ENCODE results near the gene EEF1AKMT1.
A peak's percentile ranks its signal among the peaks of the same experiment; 100 is the strongest.

The EEF1AKMT1 gene

DNA sequence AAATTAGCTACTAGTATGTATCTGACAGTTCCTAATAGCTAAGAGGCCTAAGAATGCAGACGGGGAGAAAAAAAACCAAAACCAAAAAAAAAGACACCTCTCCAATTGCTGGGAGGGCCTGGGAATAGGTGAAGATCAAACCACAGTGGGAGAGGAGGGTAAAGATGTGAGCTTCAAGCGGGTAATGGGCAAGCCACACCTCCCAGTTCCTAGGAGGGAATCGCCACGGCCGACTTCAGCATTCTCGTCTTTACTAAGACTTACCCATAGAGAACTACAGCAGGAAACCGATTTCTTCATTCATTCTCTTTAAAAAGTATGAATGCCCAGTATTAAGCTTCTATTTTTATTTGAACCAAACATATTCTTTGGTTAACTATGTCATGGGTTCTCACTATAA is 5.6 kb upstream of the EEF1AKMT1 start:
- Histone ChIP-seq H3K4me1 (ENCODE audit: control insufficient read depth, insufficient read depth, low read length) (no peaks in the 10 kb centered on the region), H3K4me3 (ENCODE audit: insufficient read depth, low read depth, low read length) (no peak overlapping the region), H3K36me3 (ENCODE audit: control insufficient read depth, insufficient read depth, low read length) (no peaks in the 10 kb centered on the region), H3K27ac (ENCODE audit: insufficient read depth, low read depth, low read length, poor library complexity, severe bottlenecking) (no peak overlapping the region), H3K27me3 (ENCODE audit: control insufficient read depth, insufficient read depth, low read length, poor library complexity, severe bottlenecking) (no peaks in the 10 kb centered on the region), H3K9me3 (ENCODE audit: control insufficient read depth, low read length) (no peaks in the 10 kb centered on the region)
- WGBS, 2 experiments, result 82 to 92% methylated on average over 6 to 7 of the region's 7 CpGs

DNA sequence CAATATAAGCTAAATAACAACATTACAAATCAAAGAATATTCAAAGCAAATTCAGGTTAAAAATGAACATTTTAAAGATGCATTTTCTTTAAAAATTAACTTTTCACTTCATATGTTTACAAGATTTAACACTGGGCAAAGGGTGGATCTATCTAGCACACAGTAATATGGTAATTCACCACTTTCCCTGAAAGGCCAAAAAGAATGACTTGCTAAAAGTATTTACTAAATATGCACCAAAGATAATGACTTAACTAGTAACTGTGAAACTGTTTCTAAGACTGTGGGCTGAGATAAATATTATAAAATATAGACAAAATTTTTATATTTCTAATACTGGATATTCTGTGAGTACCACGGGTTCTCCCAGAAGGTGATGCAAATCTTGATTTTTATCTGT is 4.5 kb upstream of the EEF1AKMT1 start:
- H3K27me3 ChIP-seq (ENCODE audit: control insufficient read depth, insufficient read depth, low read length, poor library complexity, severe bottlenecking), result no peaks in the 10 kb centered on the region
- H3K4me3 ChIP-seq (ENCODE audit: insufficient read depth, low read depth, low read length), result no peak overlapping the region
- no peaks in the 10 kb centered on the region for H3K9me3 ChIP-seq (ENCODE audit: control insufficient read depth, low read length)
- no CpG with 5 or more reads among the region's 1 CpG for WGBS, 2 experiments
- H3K4me1 ChIP-seq (ENCODE audit: control insufficient read depth, insufficient read depth, low read length), result no peaks in the 10 kb centered on the region
- no peak overlapping the region for H3K27ac ChIP-seq (ENCODE audit: insufficient read depth, low read depth, low read length, poor library complexity, severe bottlenecking)
- H3K36me3 ChIP-seq (ENCODE audit: control insufficient read depth, insufficient read depth, low read length), result no peaks in the 10 kb centered on the region

DNA sequence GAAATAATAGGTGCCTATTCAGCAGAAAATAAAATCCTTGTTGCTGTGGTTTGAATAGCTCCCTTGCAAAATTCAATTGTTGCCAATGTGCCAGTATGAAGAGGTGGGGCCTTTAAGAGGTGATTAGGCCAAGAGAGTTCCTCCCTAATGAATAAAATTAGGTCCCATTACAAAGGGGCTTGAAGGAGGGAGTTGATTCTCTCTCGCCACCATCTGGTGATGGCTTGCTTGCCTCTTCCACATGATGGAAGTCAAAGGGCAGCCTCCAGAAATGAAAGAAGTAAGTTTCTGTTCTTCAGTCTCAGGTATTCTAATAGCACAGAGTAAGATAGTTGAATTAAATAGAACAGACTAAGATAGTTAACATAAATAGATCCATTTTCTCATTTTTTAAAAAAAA is 3.0 kb upstream of the EEF1AKMT1 start:
- Histone ChIP-seq H3K36me3 (ENCODE audit: control insufficient read depth, insufficient read depth, low read length) (no peaks in the 10 kb centered on the region), H3K27ac (ENCODE audit: insufficient read depth, low read depth, low read length, poor library complexity, severe bottlenecking) (no peak overlapping the region), H3K4me3 (ENCODE audit: insufficient read depth, low read depth, low read length) (no peak overlapping the region), H3K9me3 (ENCODE audit: control insufficient read depth, low read length) (no peaks in the 10 kb centered on the region), H3K27me3 (ENCODE audit: control insufficient read depth, insufficient read depth, low read length, poor library complexity, severe bottlenecking) (no peaks in the 10 kb centered on the region), H3K4me1 (ENCODE audit: control insufficient read depth, insufficient read depth, low read length) (peaks cover 10% of the 10 kb centered on the region)
- WGBS, 2 experiments, result 87 to 88% methylated on average over 1 of the region's 1 CpG

DNA sequence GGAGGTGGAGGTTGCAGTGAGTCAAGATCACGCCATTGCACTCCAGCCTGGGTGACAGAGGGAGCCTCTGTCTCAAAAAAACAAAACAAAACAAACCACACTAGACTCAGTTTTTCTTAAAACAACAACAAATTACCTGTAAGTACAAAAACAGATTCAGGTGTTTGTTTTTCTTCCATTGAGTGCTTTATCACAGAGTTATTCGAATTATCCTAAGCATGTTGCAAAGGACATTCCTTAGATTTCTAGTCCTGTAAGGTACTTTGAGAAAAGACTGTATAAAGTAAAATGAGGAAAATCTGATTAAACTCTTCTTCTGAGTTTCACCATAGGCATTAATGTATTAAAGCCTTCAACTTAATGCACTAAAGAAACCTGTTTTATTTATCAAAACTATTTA is 2.2 kb upstream of the EEF1AKMT1 start:
- no peaks in the 10 kb centered on the region for H3K9me3 ChIP-seq (ENCODE audit: control insufficient read depth, low read length)
- no peak overlapping the region for H3K27ac ChIP-seq (ENCODE audit: insufficient read depth, low read depth, low read length, poor library complexity, severe bottlenecking)
- H3K36me3 ChIP-seq (ENCODE audit: control insufficient read depth, insufficient read depth, low read length), result no peaks in the 10 kb centered on the region
- no peaks in the 10 kb centered on the region for H3K27me3 ChIP-seq (ENCODE audit: control insufficient read depth, insufficient read depth, low read length, poor library complexity, severe bottlenecking)
- 96 to 98% methylated on average over 2 of the region's 2 CpGs for WGBS, 2 experiments
- no peak overlapping the region for H3K4me3 ChIP-seq (ENCODE audit: insufficient read depth, low read depth, low read length)
- H3K4me1 ChIP-seq (ENCODE audit: control insufficient read depth, insufficient read depth, low read length), result peaks cover 10% of the 10 kb centered on the region

DNA sequence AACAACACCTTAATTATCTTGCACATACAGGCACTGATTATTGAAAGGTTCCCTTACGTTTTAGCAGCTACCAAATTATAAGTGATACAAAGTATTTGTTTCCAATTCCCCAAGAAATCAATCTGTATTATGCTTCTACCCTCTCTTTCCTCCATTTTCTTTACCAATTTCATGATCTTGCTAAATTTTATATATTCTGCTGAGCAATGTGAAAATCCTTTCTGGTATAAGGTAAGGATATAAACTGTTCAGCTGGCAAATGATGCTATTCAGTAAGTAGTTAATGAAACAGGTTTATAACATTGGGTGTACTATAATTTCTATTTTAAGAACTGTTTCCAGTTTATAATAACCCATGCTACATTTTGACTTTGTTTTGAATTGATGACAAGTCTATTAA is 985 bp upstream of the EEF1AKMT1 start:
- H3K27ac ChIP-seq (ENCODE audit: insufficient read depth, low read depth, low read length, poor library complexity, severe bottlenecking), result no peak overlapping the region
- peaks cover 10% of the 10 kb centered on the region for H3K36me3 ChIP-seq (ENCODE audit: control insufficient read depth, insufficient read depth, low read length)
- no peak overlapping the region for H3K4me3 ChIP-seq (ENCODE audit: insufficient read depth, low read depth, low read length)
- H3K27me3 ChIP-seq (ENCODE audit: control insufficient read depth, insufficient read depth, low read length, poor library complexity, severe bottlenecking), result no peaks in the 10 kb centered on the region
- WGBS, 2 experiments, result 92 to 93% methylated on average over 1 of the region's 1 CpG
- no peaks in the 10 kb centered on the region for H3K9me3 ChIP-seq (ENCODE audit: control insufficient read depth, low read length)
- H3K4me1 ChIP-seq (ENCODE audit: control insufficient read depth, insufficient read depth, low read length), result peaks cover 10% of the 10 kb centered on the region

DNA sequence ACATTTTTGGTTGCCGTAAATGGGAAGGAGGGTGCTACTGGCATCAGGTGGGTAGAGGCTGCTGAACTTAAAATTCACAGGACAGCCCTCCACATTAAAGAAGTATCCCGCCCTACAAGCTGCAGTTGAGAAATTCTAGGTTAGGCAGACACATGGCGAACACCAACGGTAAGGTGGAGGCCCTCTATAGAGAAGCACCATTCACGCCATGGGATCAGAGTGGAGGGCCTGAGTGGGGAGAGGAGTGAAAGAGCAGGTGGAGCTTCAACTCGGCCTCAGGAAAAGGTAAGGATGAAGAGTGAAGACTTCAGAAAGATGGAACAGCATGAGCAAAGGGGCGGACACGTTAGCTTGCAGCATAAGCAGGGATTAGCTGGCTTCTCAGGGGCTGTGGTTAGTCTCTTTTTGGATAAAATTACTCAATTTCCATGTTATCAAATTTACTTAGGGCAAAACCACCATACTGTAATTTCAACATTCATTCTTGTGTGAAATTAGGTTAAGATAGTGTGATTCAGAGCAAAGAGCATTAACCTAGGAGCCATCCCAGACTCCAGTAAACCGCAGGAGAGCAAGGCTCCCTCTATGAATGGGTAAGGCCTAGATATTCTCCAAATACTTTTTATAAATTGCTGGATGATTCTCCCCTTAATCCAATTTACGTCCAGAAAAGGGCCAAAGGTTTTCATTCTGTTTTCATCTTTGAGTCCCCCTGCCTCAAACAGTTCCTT is 1.2 kb downstream of the EEF1AKMT1 start:
- peak overlapping the region; percentile 77 for H3K4me3 ChIP-seq (ENCODE audit: insufficient read depth, low read depth, low read length)
- H3K36me3 ChIP-seq (ENCODE audit: control insufficient read depth, insufficient read depth, low read length), result peaks cover 10% of the 10 kb centered on the region
- no peaks in the 10 kb centered on the region for H3K27me3 ChIP-seq (ENCODE audit: control insufficient read depth, insufficient read depth, low read length, poor library complexity, severe bottlenecking)
- H3K27ac ChIP-seq (ENCODE audit: insufficient read depth, low read depth, low read length, poor library complexity, severe bottlenecking), result no peak overlapping the region
- 86 to 88% methylated on average over 10 of the region's 10 CpGs for whole genome bisulfite sequencing, 2 experiments
- H3K9me3 ChIP-seq (ENCODE audit: control insufficient read depth, low read length), result no peaks in the 10 kb centered on the region
- peaks cover 10% of the 10 kb centered on the region for H3K4me1 ChIP-seq (ENCODE audit: control insufficient read depth, insufficient read depth, low read length)

DNA sequence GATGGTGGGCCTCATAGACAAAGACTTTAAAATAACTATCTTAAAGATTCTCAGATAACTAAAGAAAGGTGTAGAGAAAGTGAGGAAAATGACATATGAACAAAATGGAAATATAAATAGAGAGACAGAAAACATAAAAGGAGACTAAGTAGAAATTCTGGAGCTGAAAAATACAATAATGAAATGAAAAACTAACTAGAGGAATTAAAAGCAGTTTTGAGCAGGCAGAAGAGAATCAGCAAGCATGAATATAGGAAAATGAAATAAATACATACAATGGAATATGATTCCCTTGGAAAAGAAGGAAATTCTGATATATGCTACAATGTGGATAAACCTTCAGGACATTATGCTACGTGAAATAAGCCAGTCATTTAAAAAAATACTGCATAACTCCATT is 3.9 kb downstream of the EEF1AKMT1 start:
- Histone ChIP-seq H3K4me3 (ENCODE audit: insufficient read depth, low read depth, low read length) (no peak overlapping the region), H3K27ac (ENCODE audit: insufficient read depth, low read depth, low read length, poor library complexity, severe bottlenecking) (no peak overlapping the region), H3K9me3 (ENCODE audit: control insufficient read depth, low read length) (no peaks in the 10 kb centered on the region), H3K27me3 (ENCODE audit: control insufficient read depth, insufficient read depth, low read length, poor library complexity, severe bottlenecking) (no peaks in the 10 kb centered on the region), H3K36me3 (ENCODE audit: control insufficient read depth, insufficient read depth, low read length) (peaks cover 10% of the 10 kb centered on the region), H3K4me1 (ENCODE audit: control insufficient read depth, insufficient read depth, low read length) (peaks cover 10% of the 10 kb centered on the region)
- WGBS, 2 experiments, result no CpG with 5 or more reads among the region's 1 CpG

DNA sequence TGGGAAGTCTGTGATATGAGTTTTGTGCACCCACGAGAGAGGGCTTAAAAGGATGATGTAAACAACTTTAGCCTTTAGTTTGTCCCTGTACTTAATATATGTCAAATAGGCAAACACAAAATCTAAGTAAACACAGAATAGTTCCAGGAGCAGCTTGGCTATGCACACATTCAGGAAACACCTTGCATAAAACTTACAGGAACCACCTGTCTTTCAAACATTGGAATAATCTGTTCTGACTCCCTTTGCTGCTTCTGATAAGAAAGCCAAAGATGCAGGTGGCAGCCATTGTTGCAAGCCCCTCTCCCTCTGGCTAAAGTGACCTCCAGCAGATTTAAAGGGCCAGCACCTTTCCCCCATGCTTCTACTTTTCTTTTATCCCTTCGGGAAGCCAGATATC is 4.7 kb downstream of the EEF1AKMT1 start:
- Histone ChIP-seq H3K27me3 (ENCODE audit: control insufficient read depth, insufficient read depth, low read length, poor library complexity, severe bottlenecking) (no peaks in the 10 kb centered on the region), H3K4me1 (ENCODE audit: control insufficient read depth, insufficient read depth, low read length) (peaks cover 10% of the 10 kb centered on the region), H3K9me3 (ENCODE audit: control insufficient read depth, low read length) (no peaks in the 10 kb centered on the region), H3K27ac (ENCODE audit: insufficient read depth, low read depth, low read length, poor library complexity, severe bottlenecking) (no peak overlapping the region), H3K36me3 (ENCODE audit: control insufficient read depth, insufficient read depth, low read length) (peaks cover 10% of the 10 kb centered on the region), H3K4me3 (ENCODE audit: insufficient read depth, low read depth, low read length) (no peak overlapping the region)
- 57 to 61% methylated on average over 1 to 2 of the region's 2 CpGs for WGBS, 2 experiments

DNA sequence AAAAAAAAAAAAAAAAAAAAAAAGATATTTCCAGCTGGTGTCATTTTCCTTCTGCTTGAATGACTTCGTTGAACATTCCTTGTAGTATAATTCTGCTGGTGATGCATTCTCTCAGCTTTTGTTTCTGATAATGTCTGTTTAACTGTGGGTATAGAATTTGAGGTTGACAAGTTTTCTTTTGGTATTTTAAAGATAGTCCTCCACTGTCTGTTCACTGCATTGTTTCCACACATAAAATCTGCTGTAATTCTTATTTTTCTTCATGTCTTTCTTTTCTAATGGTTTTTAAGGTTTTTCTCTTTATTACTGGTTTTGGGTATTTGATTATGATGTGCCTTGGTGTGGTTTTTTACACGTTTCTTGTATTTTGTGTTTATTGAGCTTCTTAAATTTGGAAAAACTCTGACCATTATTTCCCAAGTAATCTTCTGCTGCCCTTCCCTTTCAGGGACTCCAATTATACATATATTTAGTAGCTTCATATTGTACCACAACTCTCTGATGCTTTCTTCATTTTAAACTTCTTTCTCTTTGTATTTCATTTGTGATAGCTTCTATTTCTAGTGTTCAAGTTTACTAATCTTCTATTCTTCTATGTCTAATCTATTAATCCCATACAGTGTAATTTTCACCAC is 6.3 kb downstream of the EEF1AKMT1 start:
- no peaks in the 10 kb centered on the region for H3K9me3 ChIP-seq (ENCODE audit: control insufficient read depth, low read length)
- peaks cover 3% of the 10 kb centered on the region for H3K4me1 ChIP-seq (ENCODE audit: control insufficient read depth, insufficient read depth, low read length)
- WGBS, 2 experiments, result 92 to 95% methylated on average over 1 to 2 of the region's 2 CpGs
- no peak overlapping the region for H3K4me3 ChIP-seq (ENCODE audit: insufficient read depth, low read depth, low read length)
- no peaks in the 10 kb centered on the region for H3K27me3 ChIP-seq (ENCODE audit: control insufficient read depth, insufficient read depth, low read length, poor library complexity, severe bottlenecking)
- no peak overlapping the region for H3K27ac ChIP-seq (ENCODE audit: insufficient read depth, low read depth, low read length, poor library complexity, severe bottlenecking)
- H3K36me3 ChIP-seq (ENCODE audit: control insufficient read depth, insufficient read depth, low read length), result peaks cover 10% of the 10 kb centered on the region

DNA sequence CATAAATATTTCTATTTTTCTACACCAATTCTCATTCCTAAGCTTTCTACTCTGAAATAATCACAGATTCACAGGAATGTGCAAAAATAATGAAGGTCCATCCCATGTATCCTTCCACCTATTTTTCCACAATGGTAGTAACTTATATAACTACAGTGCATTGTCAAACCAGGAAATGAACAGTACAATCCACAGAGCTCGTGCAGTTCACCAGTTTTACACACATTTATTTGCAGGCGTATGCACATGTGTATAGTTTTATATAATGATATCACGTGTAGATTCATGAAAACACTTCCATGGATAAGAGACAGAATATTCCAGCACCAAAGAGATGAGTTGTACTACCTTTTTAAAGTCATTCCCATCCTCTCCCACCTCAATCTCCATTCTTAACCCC is 12.9 kb downstream of the EEF1AKMT1 start:
- Histone ChIP-seq H3K36me3 (ENCODE audit: control insufficient read depth, insufficient read depth, low read length) (no peaks in the 10 kb centered on the region), H3K27ac (ENCODE audit: insufficient read depth, low read depth, low read length, poor library complexity, severe bottlenecking) (no peak overlapping the region), H3K27me3 (ENCODE audit: control insufficient read depth, insufficient read depth, low read length, poor library complexity, severe bottlenecking) (no peaks in the 10 kb centered on the region), H3K9me3 (ENCODE audit: control insufficient read depth, low read length) (peaks cover 2% of the 10 kb centered on the region), H3K4me3 (ENCODE audit: insufficient read depth, low read depth, low read length) (no peak overlapping the region), H3K4me1 (ENCODE audit: control insufficient read depth, insufficient read depth, low read length) (no peaks in the 10 kb centered on the region)
- 92 to 93% methylated on average over 3 of the region's 3 CpGs for WGBS, 2 experiments

Measured in ectodermal cell (in vitro differentiated cells).